Measurements from ENCODE around the gene BCKDHA.
"Not testable (repeated sequence)": the region's sequence is repeated elsewhere in the genome, so short reads cannot be mapped to it uniquely, and the experiment has no call there.

The BCKDHA gene

DNA sequence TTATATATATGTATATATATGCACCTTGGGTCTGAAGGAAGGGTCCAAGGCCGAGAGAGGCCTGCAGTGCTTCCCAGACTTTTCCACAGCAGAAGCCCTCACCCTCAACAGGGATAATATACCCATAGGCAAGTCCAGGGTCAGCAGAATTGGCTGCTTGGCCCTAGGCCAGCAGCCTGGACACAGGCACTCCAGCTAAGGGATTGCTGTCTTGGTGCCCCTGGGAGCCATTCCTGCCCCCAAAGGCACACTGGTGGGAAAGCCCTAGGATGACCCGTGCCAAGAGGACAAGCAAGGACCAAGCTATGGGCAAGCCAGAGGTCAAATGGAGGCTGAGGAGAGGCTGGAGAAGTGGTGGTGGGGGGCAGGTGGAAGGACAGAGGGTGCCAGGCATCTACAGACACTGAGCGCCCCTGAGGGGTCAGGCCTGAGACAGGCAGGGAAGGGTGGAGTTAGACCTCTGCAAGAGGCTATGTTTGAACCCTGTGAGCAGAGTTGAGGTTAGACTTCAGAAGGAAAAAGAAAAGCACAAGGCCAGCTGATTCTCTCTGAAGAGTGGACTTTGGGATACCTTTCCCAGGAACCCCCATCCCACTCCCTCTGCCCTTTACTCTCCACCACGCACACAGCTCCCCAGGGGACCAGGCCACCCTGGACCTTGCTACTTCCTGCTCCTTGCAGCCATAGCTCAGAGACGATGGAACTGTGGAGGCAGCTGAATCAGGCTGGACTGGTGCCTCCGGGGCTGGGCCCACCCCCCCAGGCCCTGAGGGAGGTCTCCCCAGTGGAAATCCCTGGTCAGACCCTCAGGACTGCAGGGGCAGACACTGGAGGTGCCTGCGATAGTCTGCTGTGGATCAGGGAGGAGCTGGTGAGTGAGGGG is 45.1 kb downstream of the BCKDHA start, which contains the start of gene ERICH4:
ERICH4 (plus strand) TSS at position 684 of the 883 bp plus-strand sequence; CDS start at position 698, 14 bp downstream.
- no peak for DNase-seq (ENCODE audit: low read depth in 3 of 3, low spot score in 1 of 3)

DNA sequence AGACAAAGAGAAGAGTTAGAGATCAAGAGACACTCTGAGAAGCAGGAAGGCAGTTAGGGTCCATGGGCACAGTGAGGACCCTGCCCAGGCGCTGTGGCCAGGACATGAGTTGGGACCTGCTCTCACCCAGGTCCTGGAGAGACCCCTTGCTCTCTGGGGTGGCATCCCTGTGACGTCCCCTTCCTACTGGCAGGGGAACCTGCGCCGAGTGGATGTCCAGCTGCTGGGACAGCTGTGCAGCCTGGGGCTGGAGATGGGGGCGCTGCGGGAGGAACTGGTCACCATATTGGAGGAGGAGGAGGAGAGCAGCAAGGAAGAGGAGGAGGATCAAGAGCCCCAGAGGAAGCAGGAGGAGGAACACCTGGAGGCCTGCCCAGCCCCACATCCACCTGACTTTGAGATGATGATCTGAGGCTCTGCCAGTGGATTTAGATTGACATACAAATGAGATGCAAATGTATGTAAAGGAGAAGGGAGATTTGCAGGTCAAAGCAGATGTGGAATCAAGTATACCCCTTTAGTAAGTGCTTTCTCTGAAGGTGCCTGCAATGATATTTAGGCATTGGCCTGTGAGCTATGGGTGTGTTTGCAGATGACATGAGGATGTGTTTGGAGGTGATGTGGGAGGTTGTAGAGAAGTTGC is 46.3 kb downstream of the BCKDHA start:
- no peak for DNase-seq (ENCODE audit: low read depth in 3 of 3, low spot score in 1 of 3)

DNA sequence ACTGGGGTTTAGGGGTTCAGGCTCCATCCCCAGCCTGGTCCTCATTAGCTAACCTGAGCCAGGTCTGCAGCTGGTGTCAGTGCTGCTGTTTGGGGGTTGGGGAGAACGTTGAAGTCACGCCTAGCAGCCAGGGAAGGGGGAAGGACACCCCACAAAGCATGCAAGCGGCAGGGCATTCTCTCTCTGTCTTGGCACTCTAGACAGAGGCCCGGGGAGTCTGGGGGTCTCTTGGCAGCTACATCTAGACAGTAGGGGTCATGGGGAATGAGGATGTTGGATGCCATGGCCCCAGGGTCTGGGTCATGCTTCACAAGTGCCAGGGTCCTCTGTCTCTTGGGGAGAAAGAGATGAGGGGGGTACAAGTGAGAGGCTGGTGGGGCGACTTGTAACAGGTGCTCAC is 48.0 kb downstream of the BCKDHA start:
- DNase-seq (ENCODE audit: low read depth in 3 of 3, low spot score in 1 of 3): no peak

DNA sequence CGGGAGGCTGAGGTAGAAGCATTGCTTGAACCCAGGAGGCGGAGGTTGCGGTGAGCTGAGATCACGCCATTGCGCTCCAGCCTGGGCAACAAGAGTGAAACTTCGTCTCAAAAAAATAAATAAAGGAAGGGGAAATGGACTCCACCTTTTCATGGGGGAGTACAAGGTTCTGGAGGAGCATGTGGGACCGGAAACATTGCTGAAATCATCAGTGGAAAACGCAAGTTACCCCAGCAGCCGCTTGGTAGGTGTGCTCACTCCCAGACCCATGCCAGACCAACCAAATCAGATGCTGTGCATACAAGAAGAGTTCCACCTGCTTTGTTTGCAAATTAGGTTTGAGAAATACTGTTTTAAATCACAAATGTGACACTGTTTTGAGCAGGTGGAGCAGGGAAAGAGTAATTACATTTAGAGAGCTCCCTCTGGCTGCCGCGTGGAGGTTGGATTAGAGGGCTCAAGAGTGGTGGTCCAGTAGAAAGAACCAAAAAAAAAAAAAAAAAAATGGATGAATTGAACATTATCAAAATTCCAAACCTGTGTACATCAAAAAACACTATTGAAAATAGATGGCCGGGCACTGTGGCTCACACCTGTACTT is 50.2 kb downstream of the BCKDHA start:
- DNase-seq (ENCODE audit: low read depth in 3 of 3, low spot score in 1 of 3): no peak

DNA sequence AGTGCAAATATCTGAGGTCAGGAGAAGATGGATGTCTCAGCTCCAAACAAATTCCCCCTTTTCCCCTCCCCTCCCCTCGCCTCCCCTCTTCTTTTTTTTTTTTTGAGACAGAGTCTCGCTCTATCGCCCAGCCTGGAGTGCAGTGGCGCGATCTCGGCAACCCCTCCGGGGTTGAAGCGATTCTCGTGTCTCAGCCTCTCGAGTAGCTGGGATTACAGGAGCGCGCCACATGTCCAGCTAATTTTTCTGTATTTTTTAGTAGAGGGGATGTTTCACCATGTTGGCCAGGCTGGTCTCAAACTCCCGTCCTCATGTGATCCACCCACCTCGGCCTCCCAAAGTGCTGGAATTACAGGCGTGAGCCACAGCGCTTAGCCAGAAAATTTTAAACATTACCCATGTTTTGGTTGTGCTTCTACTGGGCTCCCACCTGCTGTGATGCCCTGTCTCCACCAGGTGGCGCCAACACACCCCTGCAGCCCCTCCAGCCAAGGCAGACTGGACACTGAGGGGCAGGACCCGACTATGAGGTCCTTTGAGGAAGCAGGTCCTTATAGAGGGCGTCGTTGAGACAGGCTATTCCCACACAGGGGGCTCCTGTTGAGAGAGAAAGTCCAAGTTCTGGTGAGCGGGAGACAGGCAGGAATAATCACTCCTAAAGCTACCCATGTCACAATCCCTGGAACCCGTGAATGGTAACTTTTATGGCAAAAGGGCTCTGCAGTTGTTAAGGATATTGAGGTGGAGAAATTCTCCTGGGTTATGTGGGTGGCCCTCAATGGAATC is 51.7 kb downstream of the BCKDHA start:
- peak; percentile 47 to 61 (median 52) for DNase-seq (ENCODE audit: low read depth in 3 of 3, low spot score in 1 of 3)

DNA sequence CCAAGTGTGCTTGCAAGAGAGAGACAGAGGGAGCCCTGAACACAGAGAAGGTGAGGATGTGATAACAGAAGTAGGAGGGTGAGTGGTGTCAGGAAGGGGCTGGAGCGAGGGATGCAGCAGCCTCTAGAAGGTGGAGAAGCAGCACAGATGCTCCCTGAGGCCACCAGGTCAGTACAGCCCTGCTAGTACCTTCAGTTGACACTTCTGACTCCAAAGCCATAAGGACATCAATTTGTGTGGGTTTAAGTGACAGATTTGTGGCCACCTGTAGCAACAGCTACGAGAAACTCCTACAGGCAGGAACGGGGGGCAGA is 52.2 kb downstream of the BCKDHA start:
- no peak for DNase-seq (ENCODE audit: low read depth in 3 of 3, low spot score in 1 of 3)

DNA sequence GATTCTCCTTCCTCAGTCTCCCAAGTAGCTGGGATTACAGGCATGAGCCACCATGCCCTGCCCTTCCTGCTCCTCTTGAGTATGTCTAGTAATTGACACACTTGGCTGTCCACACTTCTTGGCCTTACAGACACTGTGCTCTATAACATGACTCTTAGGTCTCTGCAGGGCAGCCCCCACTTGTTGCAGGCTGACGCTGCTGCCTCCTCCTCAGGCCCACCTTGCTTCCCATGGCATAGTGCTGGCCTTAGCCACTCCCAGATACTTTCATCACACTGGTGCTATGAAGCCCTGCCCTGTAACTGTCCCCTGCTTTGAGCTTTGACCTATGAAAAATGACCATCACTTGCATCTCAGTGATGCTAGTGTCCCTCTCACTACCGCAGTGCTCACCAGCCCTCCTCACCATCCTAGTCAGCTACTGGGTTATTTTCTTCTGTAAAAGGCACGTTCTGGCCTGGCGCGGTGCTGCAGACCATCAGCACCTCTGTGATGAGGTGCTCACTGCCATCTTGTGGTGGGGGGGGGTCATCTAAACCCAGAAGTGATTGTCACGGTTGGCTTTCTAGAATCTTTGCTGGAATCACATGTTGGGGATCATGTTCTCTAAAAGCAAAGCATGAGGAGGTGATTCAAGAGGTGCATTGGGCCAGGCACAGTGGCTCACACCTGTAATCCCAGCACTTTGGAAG is 55.1 kb downstream of the BCKDHA start:
- no peak for DNase-seq (ENCODE audit: low read depth in 3 of 3, low spot score in 1 of 3)

DNA sequence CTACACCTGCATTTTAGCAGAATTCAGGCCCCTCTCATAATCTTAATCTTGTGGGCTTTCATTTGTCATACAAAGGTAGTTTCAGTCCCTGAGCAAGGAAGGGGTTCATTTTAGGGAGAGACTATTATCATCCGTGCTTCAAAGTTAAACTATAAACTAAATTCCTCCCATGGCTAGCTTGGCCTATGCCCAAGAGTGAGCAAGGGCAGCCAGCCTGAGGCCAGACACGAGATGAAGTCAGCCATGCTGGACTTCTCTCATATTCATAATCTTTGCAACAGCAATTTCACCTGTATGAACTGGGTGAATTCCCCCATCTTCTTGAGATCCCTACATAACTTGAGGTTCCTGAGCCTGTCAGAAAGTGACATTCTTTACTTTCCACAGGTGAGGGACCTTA is 58.3 kb downstream of the BCKDHA start:
- DNase-seq (ENCODE audit: low read depth in 3 of 3, low spot score in 1 of 3): no peak

DNA sequence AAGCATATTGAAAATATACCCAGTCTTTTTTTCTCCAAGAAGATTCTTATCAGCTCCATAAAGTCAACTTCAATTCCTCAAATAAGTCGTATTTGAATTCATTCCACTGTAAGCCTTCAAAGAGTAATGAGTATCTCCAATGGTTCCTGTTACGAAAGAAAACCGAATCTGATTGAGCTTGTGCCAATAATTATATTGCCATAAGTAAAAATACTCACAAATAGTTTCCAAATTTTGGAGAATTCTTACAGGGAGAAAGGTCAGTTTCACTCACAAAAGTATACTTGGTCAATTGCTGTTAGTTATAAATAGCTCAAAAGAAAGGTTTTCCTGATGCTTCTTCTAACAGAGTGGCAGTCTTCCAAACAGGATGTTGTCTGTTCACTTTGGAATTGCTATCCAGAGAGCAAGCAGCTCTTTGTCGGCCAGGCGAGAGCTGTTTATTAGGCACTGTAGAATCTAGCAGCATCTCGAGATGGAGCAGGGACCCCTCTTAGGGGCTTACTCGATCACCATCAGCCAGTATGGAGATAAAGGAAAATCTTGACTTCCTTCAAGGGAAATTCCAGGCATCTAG is 58.8 kb downstream of the BCKDHA start:
- no peak for DNase-seq (ENCODE audit: low read depth in 3 of 3, low spot score in 1 of 3)

DNA sequence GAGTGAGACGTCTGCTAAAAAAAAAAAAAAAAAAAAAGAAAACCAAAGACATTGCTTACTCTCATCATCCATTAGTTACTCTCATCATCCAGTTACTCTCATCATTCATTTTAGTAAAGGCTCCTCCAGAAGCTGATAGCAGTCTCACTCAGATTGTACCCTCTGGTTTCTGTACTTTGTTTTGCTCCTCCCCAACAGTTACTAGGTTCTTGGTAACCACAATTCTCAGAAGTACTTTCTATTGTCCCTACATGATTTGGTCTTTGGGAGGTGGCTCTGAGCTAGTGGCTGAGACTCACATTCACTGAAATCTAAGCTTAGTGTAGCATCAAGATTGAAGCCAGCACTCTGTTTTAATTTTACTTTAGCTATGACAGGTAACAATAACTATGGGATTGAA is 59.6 kb downstream of the BCKDHA start:
- no peak for DNase-seq (ENCODE audit: low read depth in 3 of 3, low spot score in 1 of 3)

DNA sequence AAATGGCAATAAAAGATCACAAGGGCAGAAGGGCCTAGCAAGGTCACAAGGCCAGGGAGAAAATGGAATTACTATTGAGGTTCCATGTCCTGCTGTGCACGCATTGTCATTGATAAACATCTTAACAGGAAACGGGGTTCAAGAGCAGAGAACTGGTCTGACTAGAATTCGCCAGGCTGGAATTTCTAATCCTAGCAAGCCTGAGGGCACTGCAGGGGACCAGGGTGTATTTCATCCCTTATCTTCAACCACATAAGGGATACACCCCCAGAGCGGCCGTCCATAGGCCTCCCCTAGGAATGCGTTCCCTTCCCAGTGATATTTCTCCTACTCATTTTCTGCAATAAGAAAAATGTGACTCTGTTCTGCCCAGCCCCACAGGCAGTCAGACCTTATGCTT is 64.9 kb downstream of the BCKDHA start:
- DNase-seq (ENCODE audit: low read depth in 3 of 3, low spot score in 1 of 3): no peak

DNA sequence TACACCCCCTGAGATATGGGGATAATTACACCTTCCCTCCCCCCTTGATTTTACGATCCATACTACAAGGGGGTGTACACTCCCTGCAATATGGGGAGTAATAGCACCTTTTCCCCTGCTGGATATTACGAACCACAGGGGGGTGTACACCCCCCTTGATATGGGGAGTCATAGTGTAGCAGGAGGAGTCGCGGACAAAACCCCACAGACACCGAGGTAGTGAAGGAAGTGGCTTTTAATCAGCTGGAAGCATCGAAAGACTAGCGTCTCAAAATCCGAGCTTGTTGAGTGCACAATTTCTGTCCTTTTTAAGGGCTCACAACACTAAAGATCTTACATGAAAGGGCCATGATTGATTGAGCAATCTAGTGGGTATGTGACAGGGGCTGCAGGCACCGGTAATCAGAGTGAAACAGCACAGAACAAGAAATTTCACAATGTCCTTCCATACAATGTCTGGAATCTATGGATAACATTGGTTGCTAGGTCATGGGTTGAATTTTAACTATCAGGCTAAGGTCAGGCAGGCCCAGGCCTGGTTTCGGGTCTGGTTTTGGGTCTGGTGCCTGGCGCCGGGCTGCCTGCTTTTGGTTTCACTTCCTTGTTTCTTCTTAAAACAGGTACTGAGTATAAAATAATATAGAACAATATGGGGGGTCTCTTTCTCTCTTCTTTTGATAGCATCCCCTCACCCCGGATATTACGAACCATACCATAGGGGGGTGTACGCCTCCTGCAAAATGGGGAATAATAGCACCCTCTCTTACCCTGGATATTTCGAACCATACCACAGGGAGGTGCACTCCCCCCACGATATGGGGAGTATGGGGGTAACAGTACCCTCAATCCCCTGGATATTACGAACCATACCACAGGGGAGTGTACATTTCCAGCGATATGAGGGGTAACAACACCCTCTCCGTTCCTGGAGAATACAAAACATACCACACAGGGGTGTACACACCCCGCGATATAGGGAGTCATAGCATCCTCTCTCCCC is 65.9 kb downstream of the BCKDHA start:
- DNase-seq (ENCODE audit: low read depth in 3 of 3, low spot score in 1 of 3): not testable (repeated sequence)

Measured in stimulated activated CD4-positive, alpha-beta T cell treated with anti-CD3 and anti-CD28 coated beads, TNF-alpha, amount 100 ng/mL, for 1 hour (primary cell).